ENCODE measurements around the gene POPDC3.

DNA sequence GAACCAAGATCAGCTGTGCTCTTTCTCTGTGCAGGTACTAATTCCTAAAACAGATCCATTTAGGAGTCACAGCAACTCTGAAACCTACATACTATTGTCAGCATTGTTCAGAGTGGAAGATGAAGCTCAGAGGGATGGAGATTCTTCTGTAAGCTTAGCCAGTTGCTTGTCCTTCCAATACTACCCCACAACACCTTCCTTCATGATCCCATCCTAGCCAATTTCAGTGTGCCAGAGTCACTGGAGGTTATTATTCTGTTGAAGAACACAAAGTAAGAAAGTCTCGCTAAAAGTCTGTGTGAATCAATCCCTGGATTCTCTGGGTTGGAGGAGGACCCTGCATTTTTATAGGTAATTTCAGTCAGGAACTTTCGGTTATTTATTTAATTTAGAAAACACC, 2.3 kb downstream of the POPDC3 start:
- TF ChIP-seq CTCF (conservative IDR thresholded peaks at IDR 0.05; ENCODE audit: low read depth, low read length), result no peak
- no peak for TF ChIP-seq EZH2 (IDR thresholded peaks at IDR 0.05; ENCODE audit: borderline replicate concordance, low read depth, low read length, poor library complexity, severe bottlenecking)
